Upper lobe of left lung (tissue), 6 donors: ENCODE measurements around the gene IRF2. TPM values are rescaled to one million over a fixed set of nuclear protein-coding genes. Genes with fewer than 3 reads are reported as not detected.

Experiments
- ATAC-seq, 2 donors: fragments of 200-7000 bp; cut with Tn5 transposase; one replicate each; pipeline ENCODE4 v1.9.1; 2022; ENCODE audit warnings: mild to moderate bottlenecking in 2 of 2, moderate library complexity in 2 of 2; ENCODE audit not compliant: low FRiP score in 2 of 2
- DNase-seq, 2 donors: peaks; one replicate each; pipeline ENCODE4 v3.0.0-alpha.2; 2019 to 2020
- H3K27ac ChIP-seq, 4 donors: fragments of 200-600 bp; sonication (generic); one replicate each; pipeline ENCODE4 v1.5.1; 2016 to 2019
- H3K27me3 ChIP-seq, 4 donors: fragments of 200-600 bp; sonication (generic); one replicate each; pipeline ENCODE4 v1.5.1; 2017 to 2019
- H3K36me3 ChIP-seq, 4 donors: fragments of 200-600 bp; sonication (generic); one replicate each; pipeline ENCODE4 v1.5.1; 2016 to 2019
- H3K4me1 ChIP-seq, 4 donors: fragments of 200-600 bp; sonication (generic); one replicate each; pipeline ENCODE4 v1.5.1; 2018 to 2019
- H3K4me3 ChIP-seq, 4 donors: fragments of 200-600 bp; sonication (generic); one replicate each; pipeline ENCODE4 v1.5.1; 2017 to 2019; ENCODE audit warnings: mild to moderate bottlenecking in 2 of 4, moderate library complexity in 1 of 4
- H3K9me3 ChIP-seq, 4 donors: fragments of 200-600 bp; sonication (generic); one replicate each; pipeline ENCODE4 v1.5.1; 2018 to 2019
- CTCF ChIP-seq, 6 experiments: fragments of 450-650 bp in 4 of 6; fragments of 200-600 bp in 2 of 6; sonication (generic) in 2 of 6; IDR thresholded peaks; one replicate each; pipeline ENCODE4 v1.5.1; 2016 to 2019; ENCODE audit warnings: antibody characterized with exemption in 6 of 6
- EP300 ChIP-seq, 4 donors: sonication (generic); formaldehyde crosslinking; IDR thresholded peaks; one replicate each; pipeline ENCODE4 v1.5.1; 2017; ENCODE audit warnings: antibody characterized with exemption in 4 of 4, control low read depth in 2 of 4
- POLR2A ChIP-seq, 4 donors: fragments of 450-650 bp; IDR thresholded peaks; one replicate each; pipeline ENCODE4 v1.5.1; 2016 to 2017; ENCODE audit warnings: antibody characterized with exemption in 4 of 4, mild to moderate bottlenecking in 2 of 4
- POLR2AphosphoS5 ChIP-seq, 2 donors: sonication (generic); formaldehyde crosslinking; IDR thresholded peaks; one replicate each; pipeline ENCODE4 v1.5.1; 2017; ENCODE audit warnings: antibody characterized with exemption in 2 of 2
- WGBS, 2 donors: methylation state at CpG; one replicate each; pipeline ENCODE4 v1.1.5; 2017 to 2018; 5-methylcytosine and 5-hydroxymethylcytosine counted together
- total RNA-seq, 6 donors: library from RNA; depleted of rRNA in 4 of 6; stranded (reverse); fragments of >200 nt in 4 of 6; gene quantifications; one replicate each; pipeline versions ENCODE4 v1.1.0 to v1.2.1, GENCODE V29; 2016 to 2021
- donor health status: DM: no; HTN: no; CAD: no; lungs with moderate emphysema.
- donor health status: DM: no; HTN: yes; CAD: no; lungs with severe emphysema.

IRF2 gene
- total RNA-seq, 6 donors from 2014 or later: 25.5 to 46.1 (median 41.7) TPM

DNA sequence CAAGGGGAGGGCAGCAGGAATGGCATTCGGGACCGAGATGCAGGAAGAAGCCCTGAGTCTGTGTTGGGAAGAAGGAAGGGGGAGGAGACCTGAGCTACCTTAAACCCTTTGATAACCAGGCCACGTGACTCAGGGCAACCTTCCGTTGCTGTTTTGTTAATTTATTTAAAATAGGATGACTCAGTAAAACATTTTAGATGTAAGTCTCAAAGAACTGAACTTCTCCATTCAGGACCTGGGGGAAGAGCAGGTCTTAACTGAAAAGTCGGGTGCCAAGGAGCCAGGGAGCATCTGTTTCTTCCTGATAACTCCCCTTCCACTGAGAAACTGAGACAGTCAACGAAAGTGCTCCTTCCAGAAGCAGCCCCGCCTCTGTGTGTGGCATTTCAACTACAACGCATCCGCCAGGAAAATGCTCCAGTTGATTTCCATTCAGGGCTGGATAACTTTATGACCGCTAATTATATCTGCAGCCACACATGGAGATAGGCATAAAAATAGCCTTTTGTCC lies 88.0 kb downstream of the IRF2 start:
- H3K4me1 ChIP-seq: peaks cover 42 to 56% (median 54%) of the 10 kb centered on the region in 4 donors
- DNase-seq (no peak), ATAC-seq (no peak)
- TF ChIP-seq CTCF (IDR thresholded peaks at IDR 0.05) (no peak), EP300 (IDR thresholded peaks at IDR 0.05) (no peak), POLR2AphosphoS5 (IDR thresholded peaks at IDR 0.05) (no peak), POLR2A (IDR thresholded peaks at IDR 0.05) (no peak)
- WGBS, 2 donors: 52 to 57% methylated on average over 10 of the region's 10 CpGs
- H3K27ac ChIP-seq: peak overlapping the region; percentile 32 to 86 (median 72)
- H3K27me3 ChIP-seq: no peaks in the 10 kb centered on the region
- no peak overlapping the region for H3K4me3 ChIP-seq
- H3K36me3 ChIP-seq: peaks cover 3 to 46% (median 20%) of the 10 kb centered on the region in 4 donors
- no peaks in the 10 kb centered on the region for H3K9me3 ChIP-seq

DNA sequence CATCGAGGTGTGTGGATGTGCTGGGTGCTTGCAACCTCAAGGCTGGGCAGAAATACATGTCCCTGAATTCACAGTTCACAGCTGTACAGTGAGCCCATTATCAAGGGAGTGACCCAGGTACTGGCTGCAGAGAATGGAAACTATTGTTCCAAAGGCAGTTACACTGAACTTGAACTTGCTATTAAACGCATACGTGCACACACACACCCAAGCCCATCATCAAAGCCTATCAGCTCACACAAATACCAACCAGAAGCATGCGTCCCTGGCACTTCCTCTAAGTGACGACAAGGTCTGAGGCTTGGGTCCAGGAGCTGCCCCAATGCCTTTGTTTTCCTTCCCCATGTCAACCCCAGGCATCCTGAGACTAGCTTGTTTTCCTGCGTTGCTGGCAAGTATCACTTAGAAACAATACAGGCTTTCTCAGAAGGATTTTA lies 88.6 kb downstream of the IRF2 start:
- ATAC-seq (peak in 1 of 2 donors; percentile 30), DNase-seq (peak in 1 of 2 donors; percentile 62)
- peaks cover 0 to 40% (median 20%) of the 10 kb centered on the region in 4 donors for H3K36me3 ChIP-seq
- peak; percentile 56 to 61 for TF ChIP-seq POLR2AphosphoS5 (IDR thresholded peaks at IDR 0.05)
- TF ChIP-seq CTCF (IDR thresholded peaks at IDR 0.05): no peak
- WGBS, 2 donors: 42 to 45% methylated on average over 6 of the region's 6 CpGs
- no peak overlapping the region for H3K4me3 ChIP-seq
- no peaks in the 10 kb centered on the region for H3K27me3 ChIP-seq
- peak overlapping the region; percentile 32 to 86 (median 72) for H3K27ac ChIP-seq
- peaks cover 42 to 55% (median 54%) of the 10 kb centered on the region in 4 donors for H3K4me1 ChIP-seq
- H3K9me3 ChIP-seq: no peaks in the 10 kb centered on the region

- Histone ChIP-seq H3K36me3 (peaks cover 0 to 33% (median 16%) of the 10 kb centered on the region in 4 donors), H3K27ac (peak overlapping the region; percentile 69 to 86 (median 72)), H3K4me3 (no peak overlapping the region), H3K27me3 (no peaks in the 10 kb centered on the region), H3K9me3 (no peaks in the 10 kb centered on the region), H3K4me1 (peaks cover 42 to 55% (median 54%) of the 10 kb centered on the region in 4 donors)
- DNase-seq (no peak), ATAC-seq (no peak)
- WGBS, 2 donors: 79 to 84% methylated on average over 7 of the region's 7 CpGs
- TF ChIP-seq EP300 (IDR thresholded peaks at IDR 0.05): no peak
- TF ChIP-seq CTCF (IDR thresholded peaks at IDR 0.05): no peak
- no peak for TF ChIP-seq POLR2A (IDR thresholded peaks at IDR 0.05)
Measured at GRCh38 chr4:184384810-184385557, 89.4 kb downstream of the IRF2 start.

DNA sequence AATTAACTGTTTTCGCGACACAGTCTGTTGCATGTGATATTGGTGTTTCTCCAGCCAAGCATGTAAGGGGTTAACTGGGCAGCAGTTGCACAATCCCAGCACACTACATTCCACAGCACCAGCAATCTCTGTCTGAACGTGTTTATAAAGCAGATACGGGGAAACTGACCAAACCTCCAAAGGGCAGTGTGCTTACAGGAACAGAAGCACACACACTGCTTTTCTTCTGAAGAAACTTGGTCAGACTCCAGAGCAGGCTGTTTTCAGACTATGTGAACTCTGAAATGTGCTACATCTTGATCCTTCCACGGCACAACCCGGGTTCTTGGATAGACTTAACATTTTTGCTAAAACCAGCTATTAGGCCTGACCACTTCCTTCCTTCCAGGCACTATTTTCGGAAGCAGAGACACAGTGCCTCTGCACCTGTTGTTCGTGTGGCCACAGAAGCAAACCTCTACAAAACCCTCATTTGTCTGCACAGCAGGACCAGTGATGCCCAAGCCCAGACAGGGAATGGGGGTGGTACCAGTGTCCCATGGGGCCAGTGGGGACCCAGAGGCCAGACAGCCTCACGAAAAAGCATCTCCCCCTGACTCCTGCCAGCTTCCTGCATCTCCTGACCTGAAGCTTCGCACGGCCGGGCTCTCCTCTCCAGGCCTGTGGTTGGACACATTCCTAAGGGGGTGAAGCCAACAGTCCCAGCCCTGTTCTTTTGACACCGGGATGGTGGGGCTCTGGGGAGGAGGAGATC lies 90.1 kb downstream of the IRF2 start:
- no peaks in the 10 kb centered on the region for H3K27me3 ChIP-seq
- 19 to 23% methylated on average over 13 of the region's 13 CpGs for WGBS, 2 donors
- peak overlapping the region in 2 of 4 donors; percentile 21 to 24 for H3K4me3 ChIP-seq
- DNase-seq: peak in 1 of 2 donors; percentile 45
- peaks cover 0 to 25% (median 9%) of the 10 kb centered on the region in 4 donors for H3K36me3 ChIP-seq
- peak in 1 of 4 donors; percentile 35 for TF ChIP-seq POLR2A (IDR thresholded peaks at IDR 0.05)
- peak in 1 of 2 donors; percentile 49 for TF ChIP-seq POLR2AphosphoS5 (IDR thresholded peaks at IDR 0.05)
- no peak for TF ChIP-seq EP300 (IDR thresholded peaks at IDR 0.05)
- no peak for TF ChIP-seq CTCF (IDR thresholded peaks at IDR 0.05)
- peak; percentile 66 to 82 for ATAC-seq
- peaks cover 42 to 55% (median 54%) of the 10 kb centered on the region in 4 donors for H3K4me1 ChIP-seq
- no peaks in the 10 kb centered on the region for H3K9me3 ChIP-seq
- H3K27ac ChIP-seq: peak overlapping the region; percentile 69 to 86 (median 72)
